Fibroblast of skin of left biceps (primary cell): Measurements from ENCODE around the gene C1orf50.

Experiments
- DNase-seq, 2 experiments: peaks; one replicate each; pipeline ENCODE4 v3.0.0-alpha.2; 2013; ENCODE audit warnings: low read depth in 2 of 2

The C1orf50 gene

GRCh38 chr1:42759114-42759513 lies 7.9 kb upstream of the C1orf50 start:
- no peak for DNase-seq

GRCh38 chr1:42761567-42761966 lies 5.5 kb upstream of the C1orf50 start:
- no peak for DNase-seq

- DNase-seq, result no peak
These were observed 4.8 kb upstream of the C1orf50 start for GRCh38 chr1:42762269-42762668.

- DNase-seq, result no peak
These were observed 1.8 kb upstream of the C1orf50 start for GRCh38 chr1:42765269-42765668.

- peak; percentile 53 to 55 for DNase-seq
These were observed 963 bp upstream of the C1orf50 start for GRCh38 chr1:42765832-42766740.

GRCh38 chr1:42767510-42768000 lies 506 bp downstream of the C1orf50 start:
- DNase-seq, result no peak

- no peak for DNase-seq
These were observed 1.1 kb downstream of the C1orf50 start for GRCh38 chr1:42768172-42768571.

- DNase-seq, result no peak
These were observed 2.8 kb downstream of the C1orf50 start for GRCh38 chr1:42769811-42770210.

- DNase-seq, result no peak
These were observed 6.4 kb downstream of the C1orf50 start for GRCh38 chr1:42773420-42773819.

GRCh38 chr1:42774928-42775526 lies 8.0 kb downstream of the C1orf50 start:
- DNase-seq, result no peak

GRCh38 chr1:42776502-42776901 lies 9.5 kb downstream of the C1orf50 start:
- no peak for DNase-seq

- no peak for DNase-seq
These were observed 10.8 kb downstream of the C1orf50 start for GRCh38 chr1:42777852-42778251.

GRCh38 chr1:42779725-42780124 lies 12.7 kb downstream of the C1orf50 start:
- DNase-seq, result no peak

GRCh38 chr1:42780176-42780575 lies 13.1 kb downstream of the C1orf50 start:
- DNase-seq, result no peak

GRCh38 chr1:42783092-42783491 lies 16.0 kb downstream of the C1orf50 start:
- DNase-seq, result no peak

- no peak for DNase-seq
These were observed 17.5 kb downstream of the C1orf50 start for GRCh38 chr1:42784547-42784945.

GRCh38 chr1:42784946-42785693 lies 18.1 kb downstream of the C1orf50 start, which contains the start of gene TMEM269:
Gene TMEM269 (plus strand): TSS chr1:42784991. CDS start chr1:42789894, 4,903 bp downstream.
- no peak for DNase-seq

GRCh38 chr1:42786097-42786496 lies 19.0 kb downstream of the C1orf50 start:
- DNase-seq, result no peak

- DNase-seq, result no peak
These were observed 21.0 kb downstream of the C1orf50 start for GRCh38 chr1:42788021-42788420.

GRCh38 chr1:42793824-42794223 lies 26.8 kb downstream of the C1orf50 start:
- DNase-seq, result no peak

GRCh38 chr1:42797414-42797813 lies 30.4 kb downstream of the C1orf50 start:
- DNase-seq, result no peak

GRCh38 chr1:42797979-42798378 lies 30.9 kb downstream of the C1orf50 start:
- DNase-seq, result no peak
